ENCODE data around the gene STK25. TPM values are rescaled to one million over a fixed set of nuclear protein-coding genes. Genes with fewer than 3 reads are reported as not detected.

Gene STK25
- total RNA-seq, 1 experiment from 2014 or later, result 171 TPM

GRCh38 chr2:241469746-241470145 is 38.6 kb downstream of the STK25 start:
- CTCF ChIA-PET, result no interaction called here

GRCh38 chr2:241468476-241468781 is 40.0 kb downstream of the STK25 start:
- BruUV-seq (replicated peaks), result no TSS peak
- ChIA-PET CTCF (no interaction called here), POLR2A (ENCODE audit: low non-redundant PET) (no interaction called here)
- no peak for DNase-seq (ENCODE audit: low spot score)
- TF ChIP-seq CTCF (conservative IDR thresholded peaks at IDR 0.05; ENCODE audit: low read depth, low read length), result no peak
- TF ChIP-seq EZH2 (IDR thresholded peaks at IDR 0.05; ENCODE audit: borderline replicate concordance, low read depth, low read length, poor library complexity, severe bottlenecking), result no peak
- no peaks in the 10 kb centered on the region for H3K27me3 ChIP-seq (replicated peaks; ENCODE audit: insufficient read depth, low read depth, low read length, poor library complexity)
- intact Hi-C loops (cut with micrococcal nuclease; ENCODE audit: unreplicated experiment), result no loop called here
- no peaks in the 10 kb centered on the region for H3K9me3 ChIP-seq (ENCODE audit: low read depth, low read length, poor library complexity, severe bottlenecking)
- no peaks in the 10 kb centered on the region for H3K4me1 ChIP-seq (ENCODE audit: insufficient read depth, low read length, poor library complexity, severe bottlenecking)
- H3K27ac ChIP-seq (ENCODE audit: low read depth, low read length, poor library complexity, severe bottlenecking), result no peak overlapping the region
- H3K36me3 ChIP-seq (ENCODE audit: insufficient read depth, low read length, poor library complexity, severe bottlenecking), result no peaks in the 10 kb centered on the region
- H3K4me3 ChIP-seq (ENCODE audit: low read depth, low read length, poor library complexity, severe bottlenecking), result no peak overlapping the region

More at GRCh38 chr2:241469746-241470145, 38.6 kb downstream of the STK25 start:
- no peak for TF ChIP-seq EZH2 (IDR thresholded peaks at IDR 0.05; ENCODE audit: borderline replicate concordance, low read depth, low read length, poor library complexity, severe bottlenecking)
- no peak for TF ChIP-seq CTCF (conservative IDR thresholded peaks at IDR 0.05; ENCODE audit: low read depth, low read length)
- BruUV-seq (replicated peaks), result no TSS peak
- H3K27me3 ChIP-seq (replicated peaks; ENCODE audit: insufficient read depth, low read depth, low read length, poor library complexity), result no peaks in the 10 kb centered on the region
- H3K4me1 ChIP-seq (ENCODE audit: insufficient read depth, low read length, poor library complexity, severe bottlenecking), result no peaks in the 10 kb centered on the region
- H3K9me3 ChIP-seq (ENCODE audit: low read depth, low read length, poor library complexity, severe bottlenecking), result no peaks in the 10 kb centered on the region
- H3K36me3 ChIP-seq (ENCODE audit: insufficient read depth, low read length, poor library complexity, severe bottlenecking), result no peaks in the 10 kb centered on the region
- POLR2A ChIA-PET (ENCODE audit: low non-redundant PET), result no interaction called here
- intact Hi-C loops (cut with micrococcal nuclease; ENCODE audit: unreplicated experiment), result no loop called here
- H3K4me3 ChIP-seq (ENCODE audit: low read depth, low read length, poor library complexity, severe bottlenecking), result no peak overlapping the region
- H3K27ac ChIP-seq (ENCODE audit: low read depth, low read length, poor library complexity, severe bottlenecking), result no peak overlapping the region
- no peak for DNase-seq (ENCODE audit: low spot score)

GRCh38 chr2:241467777-241468475 is 40.5 kb downstream of the STK25 start:
- Histone ChIP-seq H3K36me3 (ENCODE audit: insufficient read depth, low read length, poor library complexity, severe bottlenecking) (no peaks in the 10 kb centered on the region), H3K4me3 (ENCODE audit: low read depth, low read length, poor library complexity, severe bottlenecking) (no peak overlapping the region), H3K27ac (ENCODE audit: low read depth, low read length, poor library complexity, severe bottlenecking) (no peak overlapping the region), H3K4me1 (ENCODE audit: insufficient read depth, low read length, poor library complexity, severe bottlenecking) (no peaks in the 10 kb centered on the region), H3K27me3 (replicated peaks; ENCODE audit: insufficient read depth, low read depth, low read length, poor library complexity) (no peaks in the 10 kb centered on the region), H3K9me3 (ENCODE audit: low read depth, low read length, poor library complexity, severe bottlenecking) (no peaks in the 10 kb centered on the region)
- intact Hi-C loops (cut with micrococcal nuclease; ENCODE audit: unreplicated experiment), result no loop called here
- no TSS peak for BruUV-seq (replicated peaks)
- no peak for DNase-seq (ENCODE audit: low spot score)
- no peak for TF ChIP-seq CTCF (conservative IDR thresholded peaks at IDR 0.05; ENCODE audit: low read depth, low read length)
- no peak for TF ChIP-seq EZH2 (IDR thresholded peaks at IDR 0.05; ENCODE audit: borderline replicate concordance, low read depth, low read length, poor library complexity, severe bottlenecking)
- ChIA-PET CTCF (no interaction called here), POLR2A (ENCODE audit: low non-redundant PET) (no interaction called here)

Data from A673 (cell line).